A549 (cell line): ENCODE measurements around the gene EFCAB11. TPM values are rescaled to one million over a fixed set of nuclear protein-coding genes. Genes with fewer than 3 reads are reported as not detected.

ENCODE experiments used
- ATAC-seq, 2 experiments: fragments of 200-7000 bp in 1 of 2; fragments of >200 bp in 1 of 2; cut with Nextera tagmentation in 1 of 2; cut with Tn5 transposase in 1 of 2; 3 replicates each; pipeline versions ENCODE4 v1.8.0 to v1.9.1; 2018 to 2020; ENCODE audit warnings: mild to moderate bottlenecking in 1 of 2, moderate library complexity in 1 of 2
- CTCF ChIA-PET: fragments of 300-600 bp; sonication (Branson Sonifier 250); formaldehyde crosslinking; extraction: SDS; loops from one replicate; lab custom pipeline; 2021; ENCODE audit warnings: antibody characterized with exemption, inconsistent platforms; lab: Yijun Ruan, JAX
- POLR2A ChIA-PET: fragments of 350-600 bp; formaldehyde crosslinking; extraction: SDS; loops from one replicate; lab custom pipeline; 2021; ENCODE audit warnings: antibody characterized with exemption, inconsistent platforms; lab: Yijun Ruan, JAX
- DNase-seq, 2 experiments: peaks; one replicate each; pipeline versions ENCODE4 v3.0.0 to v3.0.0-alpha.2; 2011 to 2016; ENCODE audit warnings: low read depth in 1 of 2, low spot score in 1 of 2
- FAIRE-seq: peaks from 2 replicates; lab custom pipeline; 2011; peaks lifted over from hg19 to GRCh38; lab: Jason Lieb, UNC
- H3K27ac ChIP-seq, 2 experiments: fragments of >200 bp; sonication (Bioruptor Twin); formaldehyde crosslinking; 3 replicates each; pipeline ENCODE4 v1.5.1; 2016 to 2017
- H3K4me1 ChIP-seq: fragments of >200 bp; sonication (Bioruptor Twin); formaldehyde crosslinking; 3 replicates; pipeline ENCODE4 v1.6.1; 2016
- H3K4me2 ChIP-seq: fragments of >200 bp; sonication (Bioruptor Twin); formaldehyde crosslinking; 3 replicates; pipeline ENCODE4 v1.6.1; 2016
- H3K4me3 ChIP-seq: fragments of >200 bp; sonication (Bioruptor Twin); formaldehyde crosslinking; 3 replicates; pipeline ENCODE4 v1.5.1; 2016
- H3K9me3 ChIP-seq: fragments of >200 bp; sonication (Bioruptor Twin); formaldehyde crosslinking; 3 replicates; pipeline ENCODE4 v1.6.1; 2016
- BHLHE40 ChIP-seq: IDR thresholded peaks from 2 replicates; pipeline ENCODE4 v1.6.1; 2012; ENCODE audit warnings: low read depth, low read length, inconsistent platforms
- CBX2 ChIP-seq: fragments of 200-600 bp; sonication (generic); IDR thresholded peaks from 2 replicates; pipeline ENCODE4 v1.6.1; 2016; ENCODE audit warnings: low read depth, mild to moderate bottlenecking, borderline replicate concordance
- EHF ChIP-seq: fragments of 250-450 bp; sonication (Bioruptor Pico); IDR thresholded peaks from 2 replicates; pipeline ENCODE4 v1.5.0; 2020; ENCODE audit warnings: mild to moderate bottlenecking
- FOSL2 ChIP-seq, 2 experiments: fragments of 450-650 bp in 1 of 2; fragments of >200 bp in 1 of 2; sonication (Bioruptor Twin) in 1 of 2; formaldehyde crosslinking; IDR thresholded peaks; 2 replicates each; pipeline versions ENCODE4 v1.5.0 to v1.6.1; 2016 to 2020; ENCODE audit warnings: mild to moderate bottlenecking in 1 of 2, moderate library complexity in 1 of 2
- GATA3 ChIP-seq: IDR thresholded peaks from 2 replicates; pipeline ENCODE4 v1.6.1; 2012; ENCODE audit warnings: borderline replicate concordance
- HOXA7 ChIP-seq: fragments of 250-450 bp; sonication (Bioruptor Pico); IDR thresholded peaks from 2 replicates; pipeline ENCODE4 v1.5.0; 2020; ENCODE audit warnings: mild to moderate bottlenecking, moderate library complexity
- HOXB5 ChIP-seq: fragments of 250-450 bp; sonication (Bioruptor Pico); IDR thresholded peaks from 2 replicates; pipeline ENCODE4 v1.5.0; 2020; ENCODE audit warnings: mild to moderate bottlenecking, moderate library complexity
- JUN ChIP-seq, 2 experiments: fragments of >200 bp; sonication (Bioruptor Twin); formaldehyde crosslinking; IDR thresholded peaks; 2 replicates in 1 of 2; 3 replicates in 1 of 2; pipeline ENCODE4 v1.6.1; 2016 to 2017
- KDM5A ChIP-seq: fragments of 200-600 bp; sonication (generic); IDR thresholded peaks from 2 replicates; pipeline ENCODE4 v1.6.1; 2016; ENCODE audit warnings: antibody characterized with exemption, mild to moderate bottlenecking
- MAFK ChIP-seq: fragments of 450-650 bp; IDR thresholded peaks from 2 replicates; pipeline ENCODE4 v1.6.1; 2014; ENCODE audit not compliant: partially characterized antibody
- PHF8 ChIP-seq: fragments of 200-600 bp; sonication (generic); IDR thresholded peaks from 2 replicates; pipeline ENCODE4 v1.6.1; 2016; ENCODE audit warnings: low read depth, mild to moderate bottlenecking, antibody characterized with exemption, moderate library complexity, borderline replicate concordance
- POLR2A ChIP-seq: IDR thresholded peaks from 2 replicates; pipeline ENCODE4 v1.6.1; 2012; ENCODE audit warnings: mild to moderate bottlenecking, low read length
- RAD21 ChIP-seq, 2 experiments: fragments of >200 bp in 1 of 2; sonication (Bioruptor Twin) in 1 of 2; formaldehyde crosslinking in 1 of 2; IDR thresholded peaks in 1 of 2; conservative IDR thresholded peaks in 1 of 2; 2 replicates in 1 of 2; 3 replicates in 1 of 2; pipeline ENCODE4 v1.6.1; 2012 to 2018; ENCODE audit warnings: inconsistent platforms in 1 of 2
- SMC3 ChIP-seq: fragments of >200 bp; sonication (Bioruptor Twin); formaldehyde crosslinking; IDR thresholded peaks from 3 replicates; pipeline ENCODE4 v1.6.1; 2018; ENCODE audit warnings: inconsistent platforms
- TFCP2L1 ChIP-seq: fragments of 250-450 bp; sonication (Bioruptor Pico); IDR thresholded peaks from 2 replicates; pipeline ENCODE4 v1.5.0; 2021; ENCODE audit warnings: mild to moderate bottlenecking
- WGBS: methylation state at CpG from one replicate; pipeline ENCODE4 v1.1.6; 2017; ENCODE audit errors: missing lambda C conversion rate; 5-methylcytosine and 5-hydroxymethylcytosine counted together
- polyA plus RNA-seq, 4 experiments: library from polyadenylated mRNA; depleted of rRNA in 3 of 4; stranded (reverse); fragments of >200 nt; fragmentation: RNase III in 1 of 4; extraction: RNeasy Plus Mini Kit Qiagen cat#74134 plus additional on column Dnase treatment in 1 of 4; gene quantifications; 2 replicates in 3 of 4; 3 replicates in 1 of 4; pipeline ENCODE4 v1.2.3, GENCODE V29; 2011 to 2017
- TF ChIP-seq, protein P1 (sequence below): fragments of >200 bp; sonication (Bioruptor Twin); formaldehyde crosslinking; IDR thresholded peaks from 3 replicates; pipeline ENCODE4 v1.5.1; 2016
- TF ChIP-seq, protein P2 (sequence below): fragments of 250-450 bp; sonication (Bioruptor Pico); IDR thresholded peaks from 2 replicates; pipeline ENCODE4 v1.5.0; 2021; ENCODE audit warnings: mild to moderate bottlenecking, moderate library complexity, borderline replicate concordance
- TF ChIP-seq, protein P3 (sequence below): fragments of >200 bp; sonication (Bioruptor Twin); formaldehyde crosslinking; IDR thresholded peaks from 2 replicates; pipeline ENCODE4 v1.6.1; 2016
- TF ChIP-seq, protein P4 (sequence below): fragments of 450-650 bp; IDR thresholded peaks from 2 replicates; pipeline ENCODE4 v1.6.1; 2014; ENCODE audit warnings: antibody characterized with exemption

Gene EFCAB11
- polyA plus RNA-seq, 2 of the 4 experiments (the other 2 are of a cell fraction): 18.8 to 19.6 TPM

DNA sequence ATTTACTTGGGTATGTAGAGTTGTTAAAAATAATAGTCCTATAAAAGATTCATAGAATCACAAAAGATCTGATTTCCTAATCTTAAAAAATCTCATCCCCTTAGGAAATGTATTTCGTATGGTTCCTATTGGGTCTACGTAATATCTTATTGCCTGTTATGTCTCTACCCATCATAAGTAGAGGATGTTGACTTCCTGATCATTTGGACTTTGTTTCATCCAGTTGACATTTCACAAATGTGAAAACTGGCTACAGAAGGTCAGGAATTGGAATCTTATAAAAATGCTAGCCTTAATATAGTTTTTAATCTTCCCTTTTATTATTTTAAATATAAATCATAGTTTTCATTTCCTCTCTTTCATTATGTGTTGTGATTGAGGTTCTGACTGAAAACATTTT is 46.4 kb upstream of the EFCAB11 start:
- FAIRE-seq: no peak

DNA sequence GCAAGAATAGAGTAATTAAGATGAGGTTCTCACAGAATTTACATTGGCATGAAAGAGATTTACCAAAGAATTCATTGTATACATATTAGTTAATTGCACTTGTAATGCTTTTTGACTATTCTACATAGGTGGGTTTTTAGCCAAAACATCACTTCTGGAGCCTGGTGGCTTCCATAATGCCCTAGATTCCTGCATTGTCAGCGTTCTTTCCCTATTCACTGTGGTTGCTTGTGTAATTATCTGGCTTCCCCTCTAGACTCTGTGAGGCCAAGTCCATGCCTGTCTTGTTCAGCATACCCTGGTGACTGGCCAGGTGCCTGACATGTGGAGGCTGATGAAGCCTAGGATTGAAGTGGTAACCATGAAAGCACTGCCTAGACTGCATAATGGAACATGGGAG is 42.4 kb upstream of the EFCAB11 start:
- Histone ChIP-seq H3K4me3 (no peak overlapping the region), H3K4me1 (no peaks in the 10 kb centered on the region), H3K4me2 (no peak overlapping the region), H3K9me3 (no peaks in the 10 kb centered on the region), H3K27ac (no peak overlapping the region)
- no peak for ATAC-seq
- DNase-seq: no peak
- TF ChIP-seq FOSL2 (IDR thresholded peaks at IDR 0.05): no peak
- no peak for TF ChIP-seq FOSL2 (CRISPR knock-in tag; IDR thresholded peaks at IDR 0.05)
- TF ChIP-seq, protein P1, sequence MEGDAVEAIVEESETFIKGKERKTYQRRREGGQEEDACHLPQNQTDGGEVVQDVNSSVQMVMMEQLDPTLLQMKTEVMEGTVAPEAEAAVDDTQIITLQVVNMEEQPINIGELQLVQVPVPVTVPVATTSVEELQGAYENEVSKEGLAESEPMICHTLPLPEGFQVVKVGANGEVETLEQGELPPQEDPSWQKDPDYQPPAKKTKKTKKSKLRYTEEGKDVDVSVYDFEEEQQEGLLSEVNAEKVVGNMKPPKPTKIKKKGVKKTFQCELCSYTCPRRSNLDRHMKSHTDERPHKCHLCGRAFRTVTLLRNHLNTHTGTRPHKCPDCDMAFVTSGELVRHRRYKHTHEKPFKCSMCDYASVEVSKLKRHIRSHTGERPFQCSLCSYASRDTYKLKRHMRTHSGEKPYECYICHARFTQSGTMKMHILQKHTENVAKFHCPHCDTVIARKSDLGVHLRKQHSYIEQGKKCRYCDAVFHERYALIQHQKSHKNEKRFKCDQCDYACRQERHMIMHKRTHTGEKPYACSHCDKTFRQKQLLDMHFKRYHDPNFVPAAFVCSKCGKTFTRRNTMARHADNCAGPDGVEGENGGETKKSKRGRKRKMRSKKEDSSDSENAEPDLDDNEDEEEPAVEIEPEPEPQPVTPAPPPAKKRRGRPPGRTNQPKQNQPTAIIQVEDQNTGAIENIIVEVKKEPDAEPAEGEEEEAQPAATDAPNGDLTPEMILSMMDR: no peak
- TF ChIP-seq, protein P2, sequence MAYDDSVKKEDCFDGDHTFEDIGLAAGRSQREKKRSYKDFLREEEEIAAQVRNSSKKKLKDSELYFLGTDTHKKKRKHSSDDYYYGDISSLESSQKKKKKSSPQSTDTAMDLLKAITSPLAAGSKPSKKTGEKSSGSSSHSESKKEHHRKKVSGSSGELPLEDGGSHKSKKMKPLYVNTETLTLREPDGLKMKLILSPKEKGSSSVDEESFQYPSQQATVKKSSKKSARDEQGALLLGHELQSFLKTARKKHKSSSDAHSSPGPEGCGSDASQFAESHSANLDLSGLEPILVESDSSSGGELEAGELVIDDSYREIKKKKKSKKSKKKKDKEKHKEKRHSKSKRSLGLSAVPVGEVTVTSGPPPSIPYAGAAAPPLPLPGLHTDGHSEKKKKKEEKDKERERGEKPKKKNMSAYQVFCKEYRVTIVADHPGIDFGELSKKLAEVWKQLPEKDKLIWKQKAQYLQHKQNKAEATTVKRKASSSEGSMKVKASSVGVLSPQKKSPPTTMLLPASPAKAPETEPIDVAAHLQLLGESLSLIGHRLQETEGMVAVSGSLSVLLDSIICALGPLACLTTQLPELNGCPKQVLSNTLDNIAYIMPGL (CRISPR knock-in tag): no peak
- TF ChIP-seq MAFK: peak; percentile 68
- TF ChIP-seq SMC3: no peak
- 73% methylated on average over 1 of the region's 1 CpG for WGBS
- ChIA-PET POLR2A (no interaction called here), CTCF (no interaction called here)
- FAIRE-seq: no peak

More for the DNA sequence above, 46.4 kb upstream of the EFCAB11 start:
- WGBS: 78% methylated on average over 2 of the region's 2 CpGs
- Histone ChIP-seq H3K4me2 (no peak overlapping the region), H3K4me3 (no peak overlapping the region), H3K9me3 (no peaks in the 10 kb centered on the region), H3K27ac (no peak overlapping the region), H3K4me1 (no peaks in the 10 kb centered on the region)
- ChIA-PET POLR2A (no interaction called here), CTCF (interaction anchor here (1.5 to 1.6 kb wide), 2 partner anchors 9 to 28 kb away, joined by 3 to 7 read pairs; no protein-coding TSS in a partner anchor)
- TF ChIP-seq, protein P1: no peak
- TF ChIP-seq PHF8: no peak
- no peak for TF ChIP-seq JUN (IDR thresholded peaks at IDR 0.05)
- no peak for TF ChIP-seq TFCP2L1
- TF ChIP-seq GATA3: no peak
- no peak for TF ChIP-seq POLR2A
- TF ChIP-seq HOXA7 (CRISPR knock-in tag): no peak
- no peak for TF ChIP-seq HOXB5
- TF ChIP-seq BHLHE40: no peak
- TF ChIP-seq, protein P3, sequence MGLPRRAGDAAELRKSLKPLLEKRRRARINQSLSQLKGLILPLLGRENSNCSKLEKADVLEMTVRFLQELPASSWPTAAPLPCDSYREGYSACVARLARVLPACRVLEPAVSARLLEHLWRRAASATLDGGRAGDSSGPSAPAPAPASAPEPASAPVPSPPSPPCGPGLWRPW: no peak
- TF ChIP-seq CBX2: no peak
- TF ChIP-seq, protein P2 (CRISPR knock-in tag): no peak
- no peak for TF ChIP-seq RAD21 (conservative IDR thresholded peaks at IDR 0.05 in 1 of 2, IDR thresholded peaks at IDR 0.05 in 1 of 2)
- TF ChIP-seq KDM5A: no peak
- TF ChIP-seq, protein P4, sequence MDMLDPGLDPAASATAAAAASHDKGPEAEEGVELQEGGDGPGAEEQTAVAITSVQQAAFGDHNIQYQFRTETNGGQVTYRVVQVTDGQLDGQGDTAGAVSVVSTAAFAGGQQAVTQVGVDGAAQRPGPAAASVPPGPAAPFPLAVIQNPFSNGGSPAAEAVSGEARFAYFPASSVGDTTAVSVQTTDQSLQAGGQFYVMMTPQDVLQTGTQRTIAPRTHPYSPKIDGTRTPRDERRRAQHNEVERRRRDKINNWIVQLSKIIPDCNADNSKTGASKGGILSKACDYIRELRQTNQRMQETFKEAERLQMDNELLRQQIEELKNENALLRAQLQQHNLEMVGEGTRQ: no peak
- no peak for TF ChIP-seq EHF
- DNase-seq: no peak
- no peak for ATAC-seq
